HG03066 (cell line): Measurements from ENCODE around the gene SKP2.
"Not testable (repeated sequence)": the region's sequence is repeated elsewhere in the genome, so short reads cannot be mapped to it uniquely, and the experiment has no call there.

ENCODE experiments used
- ATAC-seq: cut with Tn5 transposase; IDR thresholded peaks from one replicate; pipeline ENCODE4 v1.9.1; 2021; ENCODE audit warnings: low read depth; ENCODE audit not compliant: unreplicated experiment

Gene SKP2

GRCh38 chr5:36156121-36156601 lies 4.2 kb downstream of the SKP2 start:
- no peak for ATAC-seq

GRCh38 chr5:36156619-36157018 lies 4.7 kb downstream of the SKP2 start:
- ATAC-seq: no peak

DNA sequence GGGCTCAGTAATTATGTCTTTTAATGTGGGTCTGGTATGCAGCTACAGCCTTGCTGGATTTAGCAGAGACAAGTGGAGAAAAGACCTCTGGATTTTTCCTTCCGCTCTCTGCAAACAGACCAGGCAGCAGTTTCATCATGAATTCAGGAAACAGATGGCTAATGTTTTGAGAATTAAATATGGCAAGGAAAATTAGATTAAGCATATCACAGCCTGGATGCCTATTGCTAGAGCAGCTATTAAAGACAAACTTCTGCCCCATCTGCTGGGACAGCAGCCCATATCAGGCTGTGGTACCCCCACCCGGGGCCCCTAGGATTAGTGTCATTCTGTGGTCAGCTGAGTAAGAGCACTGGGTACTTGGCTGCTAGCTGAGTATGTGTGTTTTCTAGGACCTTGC lies 6.2 kb downstream of the SKP2 start:
- ATAC-seq: no peak

DNA sequence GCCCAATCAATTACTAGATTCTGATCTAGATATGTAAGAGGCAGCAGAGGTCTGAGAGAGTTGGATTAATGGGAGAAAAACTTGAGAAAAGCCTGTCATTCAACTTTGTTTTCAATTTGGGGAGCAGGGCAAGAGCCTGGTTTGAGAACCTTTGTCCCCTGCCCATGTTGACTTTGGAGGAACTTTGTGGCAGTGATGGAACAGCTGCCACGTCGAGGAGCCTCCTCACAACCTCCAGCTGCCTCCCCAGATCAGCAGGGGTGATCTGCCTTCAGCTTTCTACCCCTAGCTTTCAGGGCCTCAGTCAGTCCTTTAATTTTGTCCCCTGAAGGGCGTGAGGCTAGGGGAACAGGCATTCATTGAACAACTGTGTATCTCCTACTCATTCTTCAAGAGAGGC lies 8.7 kb downstream of the SKP2 start:
- no peak for ATAC-seq

DNA sequence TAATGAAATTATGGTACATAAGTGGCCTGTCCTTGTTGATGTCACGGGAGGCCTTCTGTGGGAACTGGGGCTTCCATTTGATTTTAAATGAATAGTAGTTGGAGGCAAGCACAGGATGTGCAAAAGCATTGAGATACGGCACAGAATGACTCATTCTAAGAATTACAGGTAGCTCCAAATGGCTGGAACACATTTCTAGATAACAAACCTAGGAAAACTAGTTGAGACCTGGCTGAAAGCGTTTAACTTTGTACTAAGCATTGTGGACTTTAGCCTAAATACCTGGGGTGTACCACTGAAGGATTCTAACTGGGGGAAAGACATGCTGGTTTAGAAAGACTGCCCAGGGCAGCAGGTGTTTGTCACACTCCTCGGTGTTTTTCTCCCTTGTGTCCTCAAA lies 9.4 kb downstream of the SKP2 start:
- ATAC-seq: no peak

DNA sequence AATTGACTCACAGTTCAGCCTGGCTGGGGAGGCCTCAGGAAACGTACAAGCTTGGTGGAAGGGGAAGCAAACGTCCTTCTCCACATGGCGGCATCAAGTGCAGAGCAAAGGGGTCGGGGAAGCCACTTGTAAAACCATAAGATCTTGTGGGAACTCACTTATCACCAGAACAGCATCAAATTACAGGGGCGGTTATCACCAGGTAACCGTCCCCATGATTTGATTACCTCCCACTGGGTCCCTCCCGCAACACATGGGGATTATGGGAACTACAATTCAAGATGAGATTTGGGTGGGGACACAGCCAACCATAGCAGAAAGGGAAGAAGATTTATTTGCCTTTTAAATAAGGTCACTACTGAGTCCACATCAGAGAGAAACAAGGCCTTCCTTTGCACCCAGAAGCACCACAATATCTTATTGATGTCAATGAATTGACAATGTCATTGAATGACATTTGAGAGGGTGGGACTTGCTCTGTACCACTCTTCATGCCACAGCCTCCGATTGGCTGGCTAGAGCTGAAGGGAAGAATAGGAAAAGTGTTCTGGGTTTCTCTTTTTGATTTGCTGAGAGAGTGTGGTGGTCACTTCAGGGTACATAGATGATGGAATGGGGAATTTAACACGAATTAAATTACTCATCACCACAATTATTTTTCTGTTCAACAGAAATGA lies 11.0 kb downstream of the SKP2 start:
- ATAC-seq: no peak

DNA sequence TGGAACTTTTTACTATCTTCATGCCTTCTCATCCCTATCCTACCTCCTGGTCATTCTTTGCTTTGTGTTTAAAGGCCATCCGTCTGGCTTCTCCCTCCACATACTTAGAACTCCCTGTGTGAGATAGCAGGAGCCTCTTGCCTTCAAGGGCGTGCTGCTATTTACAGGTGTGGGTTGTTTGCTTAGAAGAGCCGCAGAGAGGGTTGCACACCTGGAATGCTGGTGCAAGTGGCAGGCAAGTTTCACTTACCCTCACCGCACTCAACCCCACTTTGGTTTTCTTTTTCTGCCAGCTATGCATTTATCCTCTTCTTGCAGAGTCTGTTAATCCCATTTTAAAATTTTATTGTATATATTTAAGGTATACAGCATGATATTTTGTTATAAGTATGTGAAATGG lies 12.6 kb downstream of the SKP2 start:
- no peak for ATAC-seq

- no peak for ATAC-seq
Measured at GRCh38 chr5:36168737-36169136, 16.8 kb downstream of the SKP2 start.

- ATAC-seq: no peak
Measured at GRCh38 chr5:36170832-36171424, 19.0 kb downstream of the SKP2 start.

GRCh38 chr5:36172599-36172998 lies 20.7 kb downstream of the SKP2 start:
- no peak for ATAC-seq

- no peak for ATAC-seq
Measured at GRCh38 chr5:36173426-36173825, 21.5 kb downstream of the SKP2 start.

GRCh38 chr5:36174119-36174518 lies 22.2 kb downstream of the SKP2 start:
- ATAC-seq: no peak

DNA sequence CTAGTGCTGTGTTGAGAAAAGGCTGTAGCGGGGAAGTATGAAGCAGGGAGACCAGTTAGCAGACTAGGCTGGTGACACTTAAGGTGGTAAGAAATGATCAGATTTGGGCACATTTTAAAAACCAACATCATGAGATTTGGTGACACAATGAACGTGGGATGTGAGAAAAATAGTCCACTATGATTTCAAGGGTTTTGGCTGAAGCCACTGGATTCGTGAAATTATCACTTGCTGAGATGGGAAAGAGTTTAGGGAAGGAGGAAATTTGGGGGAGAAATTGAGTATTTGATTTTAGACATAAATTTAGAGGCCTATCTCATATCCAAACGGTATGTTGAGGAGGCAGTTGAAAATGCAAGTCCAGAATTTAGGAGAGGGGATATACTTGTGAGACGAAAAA lies 23.1 kb downstream of the SKP2 start:
- no peak for ATAC-seq

DNA sequence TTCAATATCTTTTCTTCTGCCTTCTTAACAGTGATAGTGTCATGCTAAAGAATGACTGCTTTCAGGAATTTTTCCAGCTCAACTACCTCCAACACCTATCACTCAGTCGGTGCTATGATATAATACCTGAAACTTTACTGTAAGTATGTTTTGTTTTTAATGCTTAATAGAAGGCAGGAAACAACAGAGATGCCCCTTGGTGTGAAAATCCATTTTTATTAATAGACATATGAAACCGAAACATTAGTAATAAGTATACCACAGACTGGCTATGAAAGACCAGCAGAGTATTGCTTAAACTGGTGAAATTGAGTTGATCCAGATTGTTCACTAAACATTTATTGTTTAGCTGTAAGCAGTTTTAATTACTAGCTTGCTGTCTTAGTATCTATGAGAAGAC lies 25.2 kb downstream of the SKP2 start:
- ATAC-seq: peak; percentile 96

DNA sequence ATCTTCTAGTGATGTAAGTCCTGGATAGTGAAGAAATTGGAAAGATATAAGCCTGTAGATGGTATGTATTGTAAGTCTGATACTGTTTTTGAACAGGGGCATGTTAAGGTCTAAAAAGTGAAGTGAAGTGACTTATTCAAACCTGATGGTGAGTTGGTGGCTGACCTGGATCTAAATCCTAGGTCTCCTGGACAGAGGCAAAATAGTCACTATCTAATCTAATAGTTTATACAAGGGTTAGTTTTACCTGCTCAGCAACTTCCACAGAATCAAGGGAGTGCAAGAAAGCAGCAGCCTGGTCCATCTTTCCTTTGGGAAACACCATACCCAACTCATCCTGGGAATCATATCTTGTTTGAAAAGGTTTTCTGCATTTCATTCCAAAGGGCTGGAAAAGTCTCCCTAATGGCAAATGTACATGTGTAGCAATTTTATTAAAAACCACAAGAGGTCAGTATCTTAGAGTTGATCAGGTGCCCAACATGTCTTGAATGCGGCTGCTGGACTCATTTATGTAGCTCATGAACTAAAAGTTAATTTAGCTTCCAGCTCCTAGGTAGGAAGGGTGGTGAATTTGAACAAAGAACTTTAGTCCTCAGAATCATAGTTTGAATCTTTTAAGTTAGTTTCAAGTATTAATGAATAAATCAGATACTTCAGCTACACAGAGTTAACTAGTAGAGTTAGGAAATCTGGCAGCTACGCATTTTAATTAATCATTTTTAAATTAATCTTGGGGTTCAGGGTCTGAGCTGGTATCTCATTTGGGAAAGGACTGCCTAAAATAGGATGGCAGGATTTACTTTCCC lies 26.0 kb downstream of the SKP2 start:
- no peak for ATAC-seq

DNA sequence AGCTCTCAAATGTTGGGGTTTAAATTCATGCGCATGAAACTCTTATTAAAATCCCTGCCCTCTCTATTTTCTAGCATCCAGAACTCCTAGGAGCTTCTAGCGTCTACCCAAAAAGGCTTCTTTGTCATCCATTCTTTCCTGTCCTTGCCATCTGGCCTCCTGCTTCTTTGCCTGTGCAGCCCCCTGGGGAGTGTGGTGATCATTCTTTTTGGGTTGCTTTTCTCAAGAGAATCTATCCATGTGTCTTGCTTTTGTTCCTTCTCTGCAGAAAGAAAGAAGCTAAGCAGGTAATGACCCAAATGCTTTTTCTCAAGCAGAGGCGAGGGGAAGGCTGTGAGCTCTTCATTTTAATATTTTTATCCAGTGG lies 26.6 kb downstream of the SKP2 start:
- ATAC-seq: no peak

GRCh38 chr5:36179950-36180349 lies 28.0 kb downstream of the SKP2 start:
- ATAC-seq: no peak

DNA sequence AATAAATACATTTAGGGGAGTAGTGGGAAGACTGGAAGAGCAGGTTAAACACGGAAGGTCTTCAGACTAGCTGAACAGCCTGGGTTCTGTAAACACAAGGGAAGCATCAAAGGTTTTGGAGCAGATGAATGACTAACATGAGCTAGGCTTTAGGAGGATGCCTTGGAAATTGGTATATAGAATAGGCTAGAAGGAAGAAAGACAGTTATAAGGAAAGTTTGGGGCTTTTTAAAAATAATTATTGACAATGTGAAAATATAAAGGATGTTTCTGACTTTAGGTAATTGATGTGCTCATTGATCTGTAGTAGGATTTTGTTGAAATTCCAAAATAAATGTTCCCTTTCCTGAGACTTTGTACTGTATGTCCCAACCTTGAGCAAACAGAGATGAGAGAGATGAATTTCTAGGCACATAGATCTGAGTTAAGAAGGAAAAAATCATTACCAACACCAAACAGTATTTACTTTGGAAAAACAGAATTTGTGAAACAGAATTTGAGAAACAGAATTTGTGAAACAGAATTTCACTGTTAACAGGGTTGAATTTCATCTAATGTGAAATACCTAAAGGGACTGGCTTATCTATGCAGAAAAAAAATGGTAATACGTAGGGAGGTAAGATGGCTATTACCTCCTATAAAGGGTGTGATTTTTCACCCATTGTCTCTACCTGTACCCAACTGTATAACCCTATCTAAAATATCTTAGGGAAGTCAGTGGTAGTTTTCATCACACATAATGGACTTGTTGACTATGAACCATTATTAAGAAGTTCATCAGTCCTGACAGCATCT lies 28.8 kb downstream of the SKP2 start:
- no peak for ATAC-seq

GRCh38 chr5:36181774-36182173 lies 29.9 kb downstream of the SKP2 start:
- ATAC-seq: no peak

DNA sequence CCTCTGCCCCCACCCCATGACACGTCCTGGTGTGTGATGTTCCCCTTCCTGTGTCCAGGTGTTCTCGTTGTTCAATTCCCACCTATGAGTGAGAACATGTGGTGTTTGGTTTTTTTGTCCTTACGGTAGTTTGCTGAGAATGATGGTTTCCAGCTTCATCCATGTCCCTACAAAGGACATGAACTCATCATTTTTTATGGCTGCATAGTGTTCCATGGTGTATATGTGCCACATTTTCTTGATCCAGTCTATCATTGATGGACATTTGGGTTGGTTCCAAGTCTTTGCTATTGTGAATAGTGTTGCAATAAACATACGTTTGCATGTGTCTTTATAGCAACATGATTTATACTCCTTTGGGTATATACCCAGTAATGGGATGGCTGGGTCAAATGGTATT lies 32.5 kb downstream of the SKP2 start:
- ATAC-seq: not testable (repeated sequence)

- ATAC-seq: no peak
Measured at GRCh38 chr5:36193746-36194145, 41.8 kb downstream of the SKP2 start.
